Spinal cord (tissue), 10 donors: ENCODE results near the gene SHC4. TPM values are rescaled to one million over a fixed set of nuclear protein-coding genes. Genes with fewer than 3 reads are reported as not detected.
"Not testable (repeated sequence)": the region's sequence is repeated elsewhere in the genome, so short reads cannot be mapped to it uniquely, and the experiment has no call there.

Experiments used
- DNase-seq, 6 donors: peaks; one replicate each; pipeline versions ENCODE4 v3.0.0 to v3.0.0-alpha.2; 2013 to 2015; ENCODE audit warnings: low spot score in 6 of 6, low read depth in 4 of 6
- H3K27ac ChIP-seq: one replicate; pipeline ENCODE4 v1.5.1; 2013; ENCODE audit warnings: low read depth, low read length, control low read depth
- H3K27me3 ChIP-seq: one replicate; pipeline ENCODE4 v1.6.1; 2013; ENCODE audit warnings: low read length; ENCODE audit not compliant: control insufficient read depth, insufficient read depth
- H3K36me3 ChIP-seq: one replicate; pipeline ENCODE4 v1.6.1; 2013; ENCODE audit warnings: low read length; ENCODE audit not compliant: control insufficient read depth, insufficient read depth
- H3K4me1 ChIP-seq: one replicate; pipeline ENCODE4 v1.6.1; 2013; ENCODE audit warnings: low read length; ENCODE audit not compliant: control insufficient read depth, insufficient read depth
- H3K4me3 ChIP-seq: one replicate; pipeline ENCODE4 v1.5.1; 2013; ENCODE audit warnings: low read depth, low read length, control low read depth
- H3K9me3 ChIP-seq: one replicate; pipeline ENCODE4 v1.6.1; 2013; ENCODE audit warnings: low read length; ENCODE audit not compliant: control insufficient read depth, insufficient read depth
- WGBS: methylation state at CpG from one replicate; pipeline ENCODE4 v1.1.5; 2013; ENCODE audit warnings: missing lambda C conversion rate; ENCODE audit not compliant: insufficient coverage; 5-methylcytosine and 5-hydroxymethylcytosine counted together
- polyA plus RNA-seq, 2 donors: library from polyadenylated mRNA; unstranded; fragments of 120-200 nt; gene quantifications; one replicate each; pipeline ENCODE4 v1.2.1, GENCODE V29; 2013; ENCODE audit not compliant: insufficient read length in 2 of 2
- total RNA-seq, 2 donors: library from RNA; depleted of rRNA in 1 of 2; stranded (reverse); fragments of 120-200 nt in 1 of 2; fragments of >200 nt in 1 of 2; gene quantifications; one replicate each; pipeline versions ENCODE4 v1.2.3 to v1.2.4, GENCODE V29; 2013 to 2014
- donor health status: healthy.

Gene SHC4
- total and polyA plus RNA-seq, 4 donors, result 8.8 to 30.8 (median 10.7) TPM

- H3K36me3 ChIP-seq, result no peaks in the 10 kb centered on the region
- WGBS, result 50% methylated on average over 1 of the region's 3 CpGs
- no peaks in the 10 kb centered on the region for H3K4me1 ChIP-seq
- H3K4me3 ChIP-seq, result no peak overlapping the region
- H3K9me3 ChIP-seq, result no peaks in the 10 kb centered on the region
- peak in 3 of 6 donors; percentile 8 to 68 (median 17) for DNase-seq
- no peaks in the 10 kb centered on the region for H3K27me3 ChIP-seq
- H3K27ac ChIP-seq, result peak overlapping the region; percentile 43
These were observed 98.2 kb downstream of the SHC4 start for GRCh38 chr15:48865370-48866079.

DNA sequence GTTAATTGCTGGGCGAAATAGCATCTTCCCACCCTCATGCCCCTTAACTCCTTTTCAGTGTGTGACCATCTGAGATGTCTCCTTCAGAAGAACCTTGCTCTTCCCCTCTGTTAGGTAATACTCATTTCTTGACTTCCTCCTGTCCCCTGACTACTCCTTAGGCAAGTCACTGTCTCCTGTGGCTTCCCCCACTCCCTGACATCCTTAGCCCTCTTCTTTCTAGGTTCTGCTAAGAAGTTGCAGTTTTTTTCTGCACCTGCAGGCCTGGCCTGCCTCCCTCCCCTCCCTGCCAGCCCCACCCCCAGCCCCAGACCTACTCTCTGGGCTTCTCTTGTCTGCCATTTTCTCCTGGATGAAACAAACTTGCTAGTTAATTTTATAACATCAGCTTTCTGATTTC lies 101.0 kb downstream of the SHC4 start:
- Histone ChIP-seq H3K9me3 (no peaks in the 10 kb centered on the region), H3K36me3 (no peaks in the 10 kb centered on the region), H3K27ac (no peak overlapping the region), H3K4me3 (no peak overlapping the region), H3K27me3 (no peaks in the 10 kb centered on the region), H3K4me1 (no peaks in the 10 kb centered on the region)
- no peak for DNase-seq
- WGBS, result 100% methylated on average over 1 of the region's 1 CpG

DNA sequence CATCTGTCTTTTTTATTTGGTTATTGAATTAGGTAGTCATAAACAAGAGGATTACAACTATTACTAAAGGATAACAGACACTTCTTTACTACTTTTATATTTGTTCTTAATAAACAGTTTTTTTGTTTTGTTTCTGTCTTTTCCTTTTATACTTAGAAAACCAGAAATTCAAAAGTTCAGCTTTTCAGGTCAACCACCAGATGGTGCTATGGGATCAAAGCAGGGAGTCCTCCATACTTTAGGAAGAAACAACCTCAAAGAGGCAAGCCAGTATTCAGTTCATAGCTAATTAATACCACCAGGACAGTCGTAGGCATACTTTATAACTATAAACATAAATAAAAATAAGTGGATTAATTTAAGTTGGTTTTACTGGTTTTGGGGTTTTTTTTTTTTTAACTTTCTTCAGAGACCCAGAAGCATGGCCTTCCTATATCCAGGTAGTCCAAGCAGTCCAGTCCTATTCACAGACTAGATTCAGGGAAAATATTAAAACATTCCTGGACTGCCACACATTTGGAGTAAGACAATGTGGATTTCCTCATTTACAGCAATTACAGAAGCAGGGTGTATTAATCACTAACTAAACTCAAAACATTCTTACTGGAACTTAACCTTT lies 101.8 kb downstream of the SHC4 start:
- Histone ChIP-seq H3K27me3 (no peaks in the 10 kb centered on the region), H3K4me1 (no peaks in the 10 kb centered on the region), H3K27ac (no peak overlapping the region), H3K4me3 (no peak overlapping the region), H3K36me3 (no peaks in the 10 kb centered on the region), H3K9me3 (no peaks in the 10 kb centered on the region)
- no CpG with 5 or more reads among the region's 1 CpG for whole genome bisulfite sequencing
- DNase-seq, result peak in 5 of 6 donors; percentile 35 to 90 (median 53)

DNA sequence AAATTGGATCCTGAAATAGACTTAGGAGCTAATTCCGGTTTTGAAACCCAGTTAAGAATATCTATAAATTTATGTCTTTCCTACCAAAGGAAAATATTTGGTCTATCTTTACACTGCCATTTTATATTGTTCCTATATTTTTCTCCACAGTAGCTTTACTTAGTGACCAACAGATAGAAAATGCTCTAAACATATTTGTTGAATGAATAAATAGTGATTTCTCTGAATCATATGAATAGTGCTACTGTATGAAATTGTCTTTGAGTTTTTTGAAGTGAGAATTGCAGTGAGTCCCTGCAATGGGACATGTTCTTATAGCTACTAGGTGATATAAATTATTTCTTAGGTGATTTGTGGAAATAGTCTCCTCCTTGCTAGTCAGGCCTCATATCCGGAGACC lies 104.3 kb downstream of the SHC4 start:
- no CpG with 5 or more reads among the region's 2 CpGs for WGBS
- Histone ChIP-seq H3K4me1 (no peaks in the 10 kb centered on the region), H3K27ac (no peak overlapping the region), H3K27me3 (no peaks in the 10 kb centered on the region), H3K36me3 (no peaks in the 10 kb centered on the region), H3K9me3 (no peaks in the 10 kb centered on the region), H3K4me3 (no peak overlapping the region)
- DNase-seq, result no peak

- no CpG with 5 or more reads among the region's 2 CpGs for WGBS
- no peaks in the 10 kb centered on the region for H3K9me3 ChIP-seq
- H3K4me1 ChIP-seq, result no peaks in the 10 kb centered on the region
- H3K4me3 ChIP-seq, result no peak overlapping the region
- no peak overlapping the region for H3K27ac ChIP-seq
- no peaks in the 10 kb centered on the region for H3K36me3 ChIP-seq
- no peak for DNase-seq
- no peaks in the 10 kb centered on the region for H3K27me3 ChIP-seq
These were observed 105.3 kb downstream of the SHC4 start for GRCh38 chr15:48858401-48858800.

DNA sequence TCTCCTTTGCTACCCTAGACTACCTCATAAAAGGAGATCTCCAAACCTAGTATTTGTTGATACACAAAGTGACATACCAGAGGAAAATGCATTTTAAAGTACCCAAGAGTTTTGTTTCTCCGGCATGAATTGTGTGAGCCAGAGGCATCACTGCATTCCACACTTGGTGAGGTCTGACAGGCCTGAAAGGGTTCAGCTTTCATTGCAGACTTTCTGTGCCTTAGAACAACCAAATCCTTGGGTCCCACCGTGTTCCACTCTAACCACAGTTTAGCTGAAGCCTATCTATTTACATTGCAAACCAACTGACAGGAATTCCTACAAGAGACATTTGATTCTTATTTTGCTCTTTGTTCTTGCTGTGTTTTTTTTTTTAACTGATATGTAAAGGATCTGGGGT lies 106.8 kb downstream of the SHC4 start:
- no peak overlapping the region for H3K27ac ChIP-seq
- H3K27me3 ChIP-seq, result no peaks in the 10 kb centered on the region
- no peaks in the 10 kb centered on the region for H3K9me3 ChIP-seq
- WGBS, result 57% methylated on average over 1 of the region's 2 CpGs
- H3K4me1 ChIP-seq, result no peaks in the 10 kb centered on the region
- no peak overlapping the region for H3K4me3 ChIP-seq
- no peaks in the 10 kb centered on the region for H3K36me3 ChIP-seq
- no peak for DNase-seq

- no peak overlapping the region for H3K4me3 ChIP-seq
- no peak overlapping the region for H3K27ac ChIP-seq
- peak in 2 of 6 donors; percentile 29 to 43 for DNase-seq
- no peaks in the 10 kb centered on the region for H3K36me3 ChIP-seq
- no peaks in the 10 kb centered on the region for H3K27me3 ChIP-seq
- no peaks in the 10 kb centered on the region for H3K4me1 ChIP-seq
- 55% methylated on average over 1 of the region's 6 CpGs for whole genome bisulfite sequencing
- no peaks in the 10 kb centered on the region for H3K9me3 ChIP-seq
These were observed 107.9 kb downstream of the SHC4 start for GRCh38 chr15:48855501-48856440.

- H3K36me3 ChIP-seq, H3K27me3 ChIP-seq, H3K9me3 ChIP-seq, H3K4me3 ChIP-seq, H3K4me1 ChIP-seq, DNase-seq, H3K27ac ChIP-seq: not testable (repeated sequence)
- WGBS, result no CpG with 5 or more reads among the region's 3 CpGs
These were observed 109.3 kb downstream of the SHC4 start for GRCh38 chr15:48854434-48854833.

GRCh38 chr15:48851956-48852355 lies 111.8 kb downstream of the SHC4 start:
- no peak for DNase-seq
- H3K4me3 ChIP-seq, result no peak overlapping the region
- no peaks in the 10 kb centered on the region for H3K36me3 ChIP-seq
- no peaks in the 10 kb centered on the region for H3K27me3 ChIP-seq
- H3K27ac ChIP-seq, result no peak overlapping the region
- H3K9me3 ChIP-seq, result no peaks in the 10 kb centered on the region
- no peaks in the 10 kb centered on the region for H3K4me1 ChIP-seq
